Measurements from ENCODE around the gene STK38L.

The STK38L gene

DNA sequence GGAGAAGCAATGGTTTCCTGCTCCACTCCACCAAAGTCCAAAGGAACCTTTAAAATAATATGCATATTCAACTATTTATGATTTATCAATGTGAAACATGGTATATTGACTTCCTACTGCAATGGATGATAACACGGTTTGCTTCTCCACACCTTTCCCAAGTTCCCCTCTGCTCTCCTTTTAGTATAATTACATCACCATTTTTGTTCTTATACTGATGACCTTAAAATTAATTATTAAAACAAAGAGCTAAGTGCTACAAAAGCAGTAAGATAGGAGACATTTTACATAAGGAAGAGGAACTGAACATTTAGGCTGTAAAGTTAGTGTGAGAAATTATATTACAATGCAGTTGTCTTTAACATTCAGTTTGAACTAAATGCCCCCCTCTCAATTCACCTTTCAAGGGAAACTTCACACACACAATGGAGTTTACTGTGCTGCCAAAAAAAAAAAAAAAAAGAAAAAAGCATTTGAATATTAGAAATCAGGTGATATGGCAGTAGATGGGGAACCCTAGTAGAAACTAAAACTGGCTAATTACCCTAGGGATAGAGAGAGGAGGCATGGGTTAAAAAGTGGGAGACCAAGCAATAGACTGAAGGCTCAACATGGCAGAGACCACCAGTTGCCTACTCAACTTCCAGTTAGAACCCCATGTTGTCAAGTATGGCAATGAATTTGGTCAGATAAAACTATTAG lies 37.1 kb upstream of the STK38L start:
- no peak for DNase-seq
- H3K4me3 ChIP-seq (ENCODE audit: low read depth, low read length) = no peak overlapping the region
- no peaks in the 10 kb centered on the region for H3K36me3 ChIP-seq
- TF ChIP-seq, protein P1, sequence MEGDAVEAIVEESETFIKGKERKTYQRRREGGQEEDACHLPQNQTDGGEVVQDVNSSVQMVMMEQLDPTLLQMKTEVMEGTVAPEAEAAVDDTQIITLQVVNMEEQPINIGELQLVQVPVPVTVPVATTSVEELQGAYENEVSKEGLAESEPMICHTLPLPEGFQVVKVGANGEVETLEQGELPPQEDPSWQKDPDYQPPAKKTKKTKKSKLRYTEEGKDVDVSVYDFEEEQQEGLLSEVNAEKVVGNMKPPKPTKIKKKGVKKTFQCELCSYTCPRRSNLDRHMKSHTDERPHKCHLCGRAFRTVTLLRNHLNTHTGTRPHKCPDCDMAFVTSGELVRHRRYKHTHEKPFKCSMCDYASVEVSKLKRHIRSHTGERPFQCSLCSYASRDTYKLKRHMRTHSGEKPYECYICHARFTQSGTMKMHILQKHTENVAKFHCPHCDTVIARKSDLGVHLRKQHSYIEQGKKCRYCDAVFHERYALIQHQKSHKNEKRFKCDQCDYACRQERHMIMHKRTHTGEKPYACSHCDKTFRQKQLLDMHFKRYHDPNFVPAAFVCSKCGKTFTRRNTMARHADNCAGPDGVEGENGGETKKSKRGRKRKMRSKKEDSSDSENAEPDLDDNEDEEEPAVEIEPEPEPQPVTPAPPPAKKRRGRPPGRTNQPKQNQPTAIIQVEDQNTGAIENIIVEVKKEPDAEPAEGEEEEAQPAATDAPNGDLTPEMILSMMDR (IDR thresholded peaks at IDR 0.05; ENCODE audit: low read depth, low read length) = no peak
- H3K27ac ChIP-seq = no peak overlapping the region
- no peaks in the 10 kb centered on the region for H3K27me3 ChIP-seq (ENCODE audit: insufficient read depth, low read depth, severe bottlenecking)
- H3K9me3 ChIP-seq (ENCODE audit: severe bottlenecking) = no peaks in the 10 kb centered on the region

DNA sequence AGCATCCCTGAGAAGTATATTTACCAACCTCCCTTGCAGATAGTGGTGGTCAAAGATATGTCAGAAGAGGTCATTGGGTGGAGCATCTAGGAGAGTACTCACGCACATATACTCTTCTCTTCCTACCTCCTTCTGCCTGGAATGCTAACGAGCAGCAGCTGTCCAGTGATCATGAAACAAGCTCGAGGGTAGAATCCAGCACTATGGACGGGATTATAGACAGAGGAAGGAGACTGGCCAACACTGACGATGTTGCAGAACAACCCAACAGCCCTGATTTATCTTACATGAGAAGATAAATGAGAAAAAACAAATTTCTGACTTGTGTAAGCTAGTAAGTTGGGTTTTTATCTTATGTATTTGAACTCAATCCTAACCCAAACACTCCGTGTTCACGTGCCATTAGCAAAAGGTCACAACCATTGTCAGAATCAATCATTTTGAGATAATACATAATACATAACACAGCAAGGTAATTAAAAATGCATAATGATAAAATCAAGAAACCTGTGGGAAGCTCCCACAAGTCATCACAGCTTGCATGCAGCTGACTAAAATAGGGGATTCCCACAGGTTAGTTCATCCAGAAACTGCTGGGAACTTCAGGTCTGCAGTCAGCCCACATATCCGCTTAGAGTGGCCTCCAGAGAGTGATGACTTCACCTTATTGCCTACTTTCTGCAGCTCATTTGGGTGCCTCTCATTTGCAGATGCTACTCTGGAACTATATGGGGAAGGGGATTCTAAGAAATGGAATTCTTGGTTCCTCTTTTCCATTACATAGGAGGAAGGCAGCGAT lies 36.3 kb upstream of the STK38L start:
- no peak for DNase-seq
- no peaks in the 10 kb centered on the region for H3K9me3 ChIP-seq (ENCODE audit: severe bottlenecking)

DNA sequence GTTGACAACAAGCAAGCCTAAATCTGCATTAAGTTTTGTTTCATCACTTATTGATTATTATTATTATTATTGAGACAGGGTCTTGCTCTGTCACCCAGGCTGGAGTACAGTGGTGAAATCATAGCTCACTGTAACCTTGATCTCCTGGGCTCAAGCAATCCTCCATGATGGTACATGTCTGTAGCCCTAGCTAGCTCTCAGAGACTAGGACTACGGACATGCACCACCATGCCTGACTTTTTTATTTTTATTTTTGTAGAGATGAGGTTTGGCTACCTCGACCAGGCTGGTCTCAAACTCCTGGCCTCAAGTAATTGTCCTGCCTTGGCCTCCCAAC lies 35.7 kb upstream of the STK38L start:
- no peak for DNase-seq
- no peaks in the 10 kb centered on the region for H3K36me3 ChIP-seq
- H3K4me3 ChIP-seq (ENCODE audit: low read depth, low read length) = no peak overlapping the region
- TF ChIP-seq, protein P1 (IDR thresholded peaks at IDR 0.05; ENCODE audit: low read depth, low read length) = no peak
- H3K27ac ChIP-seq = no peak overlapping the region
- H3K9me3 ChIP-seq (ENCODE audit: severe bottlenecking) = no peaks in the 10 kb centered on the region
- no peaks in the 10 kb centered on the region for H3K27me3 ChIP-seq (ENCODE audit: insufficient read depth, low read depth, severe bottlenecking)

More for the DNA sequence above, 36.3 kb upstream of the STK38L start:
- Histone ChIP-seq H3K27ac (no peak overlapping the region), H3K27me3 (ENCODE audit: insufficient read depth, low read depth, severe bottlenecking) (no peaks in the 10 kb centered on the region), H3K36me3 (no peaks in the 10 kb centered on the region), H3K4me3 (ENCODE audit: low read depth, low read length) (no peak overlapping the region)
- TF ChIP-seq, protein P1 (IDR thresholded peaks at IDR 0.05; ENCODE audit: low read depth, low read length) = no peak

DNA sequence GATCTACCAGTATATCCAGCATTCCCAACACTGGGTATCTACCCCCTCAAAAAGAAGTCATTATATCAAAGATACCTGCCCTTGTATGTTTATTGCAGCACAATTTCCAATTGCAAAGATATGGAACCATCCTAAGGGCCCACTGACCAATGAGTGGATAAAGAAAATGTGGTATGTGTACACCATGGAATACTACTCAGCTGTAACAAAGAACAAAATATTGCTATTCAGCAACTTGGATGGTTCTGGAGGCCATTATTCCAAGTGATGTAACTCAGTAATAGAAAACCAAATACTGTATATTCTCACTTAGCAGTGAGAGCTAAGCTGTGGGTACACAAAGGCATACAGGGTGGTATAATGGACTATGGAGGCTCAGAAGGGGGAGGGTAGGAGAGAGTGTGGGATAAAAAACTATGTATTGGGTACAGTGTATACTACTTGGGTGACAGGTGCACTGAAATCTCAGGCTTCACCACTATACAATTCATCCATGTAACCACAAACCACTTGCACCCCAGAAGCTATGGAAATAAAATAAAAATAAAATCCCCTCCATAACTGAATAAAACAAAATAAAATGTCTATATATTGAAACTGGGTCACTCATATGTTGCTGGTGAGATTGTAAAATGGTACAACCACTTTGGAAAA lies 34.7 kb upstream of the STK38L start:
- Histone ChIP-seq H3K27me3 (ENCODE audit: insufficient read depth, low read depth, severe bottlenecking) (no peaks in the 10 kb centered on the region), H3K27ac (no peak overlapping the region), H3K9me3 (ENCODE audit: severe bottlenecking) (no peaks in the 10 kb centered on the region), H3K36me3 (no peaks in the 10 kb centered on the region), H3K4me3 (ENCODE audit: low read depth, low read length) (no peak overlapping the region)
- DNase-seq = no peak
- TF ChIP-seq, protein P1 (IDR thresholded peaks at IDR 0.05; ENCODE audit: low read depth, low read length) = no peak

DNA sequence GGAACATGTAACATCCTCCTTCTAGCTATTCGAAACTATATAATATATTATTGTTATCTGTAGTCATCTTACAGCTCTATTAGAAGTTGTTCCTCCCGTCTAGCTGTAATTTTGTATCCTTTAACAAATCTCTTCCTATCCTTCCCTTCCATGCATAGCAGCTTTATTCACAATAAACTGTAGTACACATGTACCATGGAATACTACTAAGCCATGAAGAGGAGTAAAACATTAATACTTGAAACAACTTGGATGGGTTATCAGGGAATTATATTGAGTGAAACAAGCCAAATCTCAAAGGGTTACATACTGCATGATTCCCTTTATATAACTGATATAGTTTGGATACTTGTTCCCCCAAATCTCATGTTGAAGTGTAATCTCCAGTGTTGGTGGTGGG lies 33.9 kb upstream of the STK38L start:
- no peaks in the 10 kb centered on the region for H3K36me3 ChIP-seq
- H3K27me3 ChIP-seq (ENCODE audit: insufficient read depth, low read depth, severe bottlenecking) = no peaks in the 10 kb centered on the region
- TF ChIP-seq, protein P1 (IDR thresholded peaks at IDR 0.05; ENCODE audit: low read depth, low read length) = no peak
- H3K9me3 ChIP-seq (ENCODE audit: severe bottlenecking) = no peaks in the 10 kb centered on the region
- no peak overlapping the region for H3K27ac ChIP-seq
- no peak overlapping the region for H3K4me3 ChIP-seq (ENCODE audit: low read depth, low read length)
- DNase-seq = no peak
